ENCODE data around the gene DNALI1.

- TF ChIP-seq CTCF (IDR thresholded peaks at IDR 0.05; ENCODE audit: borderline replicate concordance, extremely low read depth, low read length, poor library complexity, severe bottlenecking) (no peak), EZH2 (IDR thresholded peaks at IDR 0.05; ENCODE audit: borderline replicate concordance, low read depth, low read length, severe bottlenecking) (no peak)
Observed at GRCh38 chr1:37595440-37596181, 38.9 kb downstream of the DNALI1 start, which contains the start of gene GNL2.
